PC-9 (cell line): ENCODE data around the gene MTR. TPM values are rescaled to one million over a fixed set of nuclear protein-coding genes. Genes with fewer than 3 reads are reported as not detected.

Source experiments
- BruUV-seq: library from RNA; stranded (reverse); fragments of 400-500 nt; replicated peaks from 2 replicates; lab custom pipeline; 2021; lab: Mats Ljungman, UMichigan
- CTCF ChIA-PET: fragments of 300-600 bp; sonication (Branson Sonifier 250); formaldehyde crosslinking; loops from one replicate; lab custom pipeline; 2022; ENCODE audit warnings: antibody characterized with exemption; lab: Charles Lee
- POLR2A ChIA-PET: fragments of 300-600 bp; sonication (Branson Sonifier 250); formaldehyde crosslinking; loops from one replicate; lab custom pipeline; 2022; ENCODE audit warnings: antibody characterized with exemption; ENCODE audit not compliant: unreplicated experiment; lab: Charles Lee
- DNase-seq, 2 experiments: peaks; one replicate each; pipeline versions ENCODE4 v3.0.0 to v3.0.0-alpha.2; 2015 to 2022; ENCODE audit warnings: mixed read lengths in 1 of 2
- H2AFZ ChIP-seq: fragments of 200-600 bp; sonication (generic); 2 replicates; pipeline ENCODE4 v1.8.1; 2017; ENCODE audit warnings: antibody characterized with exemption
- H3F3A ChIP-seq: fragments of 200-600 bp; sonication (generic); 2 replicates; pipeline ENCODE4 v1.8.1; 2017; ENCODE audit warnings: antibody characterized with exemption, mild to moderate bottlenecking, low read depth; ENCODE audit not compliant: insufficient read depth
- H3K27ac ChIP-seq: fragments of 200-600 bp; sonication (generic); 2 replicates; pipeline ENCODE4 v1.6.1; 2016; ENCODE audit warnings: mixed run types
- H3K27me3 ChIP-seq: fragments of 200-600 bp; sonication (generic); 2 replicates; pipeline ENCODE4 v1.6.1; 2016; ENCODE audit warnings: low read depth, mixed run types; ENCODE audit not compliant: insufficient read depth
- H3K36me3 ChIP-seq: fragments of 200-600 bp; sonication (generic); 2 replicates; pipeline ENCODE4 v1.6.1; 2016; ENCODE audit warnings: low read depth, mixed run types
- H3K4me1 ChIP-seq: fragments of 200-600 bp; sonication (generic); replicated peaks from 2 replicates; pipeline ENCODE4 v1.6.1; 2016; ENCODE audit warnings: mixed run types; ENCODE audit not compliant: insufficient read depth
- H3K4me2 ChIP-seq: fragments of 200-600 bp; sonication (generic); 2 replicates; pipeline ENCODE4 v1.6.1; 2017; ENCODE audit warnings: mixed run types
- H3K4me3 ChIP-seq: fragments of 200-600 bp; sonication (generic); 2 replicates; pipeline ENCODE4 v1.6.1; 2016; ENCODE audit warnings: mixed run types
- H3K79me2 ChIP-seq: fragments of 200-600 bp; sonication (generic); 2 replicates; pipeline ENCODE4 v1.6.1; 2017; ENCODE audit warnings: low read depth, mixed run types
- H3K9me2 ChIP-seq: fragments of 200-600 bp; sonication (generic); 2 replicates; pipeline ENCODE4 v1.8.1; 2017; ENCODE audit warnings: mild to moderate bottlenecking; ENCODE audit not compliant: insufficient read depth
- H3K9me3 ChIP-seq: fragments of 200-600 bp; sonication (generic); 2 replicates; pipeline ENCODE4 v1.8.1; 2016; ENCODE audit warnings: low read depth; ENCODE audit not compliant: insufficient read depth
- H4K20me1 ChIP-seq: fragments of 200-600 bp; sonication (generic); 2 replicates; pipeline ENCODE4 v1.8.1; 2017; ENCODE audit not compliant: insufficient read depth
- CTCF ChIP-seq: fragments of 200-600 bp; sonication (generic); conservative IDR thresholded peaks from 2 replicates; pipeline ENCODE4 v1.6.1; 2017; ENCODE audit warnings: mixed run types, antibody characterized with exemption, mild to moderate bottlenecking, moderate library complexity
- EZH2 ChIP-seq: fragments of 200-600 bp; sonication (generic); IDR thresholded peaks from 2 replicates; pipeline ENCODE4 v1.8.0; 2017; ENCODE audit warnings: antibody characterized with exemption, low read depth
- intact Hi-C: fragments of 100-400 bp; cut with micrococcal nuclease; formaldehyde crosslinking; loops from one replicate; pipeline ENCODE4 v1.10.0; 2022; ENCODE audit not compliant: unreplicated experiment
- total RNA-seq: library from RNA; stranded (reverse); gene quantifications from 2 replicates; pipeline ENCODE4 v1.2.3, GENCODE V29; 2021

The MTR gene
- total RNA-seq, 1 experiment from 2014 or later = 20.9 TPM

GRCh38 chr1:236942431-236942830, 147.3 kb downstream of the MTR start:
- no peaks in the 10 kb centered on the region for H4K20me1 ChIP-seq
- DNase-seq = no peak
- H3K4me1 ChIP-seq = no peaks in the 10 kb centered on the region
- BruUV-seq = no TSS peak
- no peaks in the 10 kb centered on the region for H3K79me2 ChIP-seq
- H3K9me3 ChIP-seq = no peaks in the 10 kb centered on the region
- CTCF ChIA-PET = no interaction called here
- POLR2A ChIA-PET = no interaction called here
- no peak overlapping the region for H2AFZ ChIP-seq
- H3K27ac ChIP-seq = no peak overlapping the region
- no peak overlapping the region for H3K4me2 ChIP-seq
- peaks cover 74% of the 10 kb centered on the region for H3K27me3 ChIP-seq
- H3F3A ChIP-seq = no peaks in the 10 kb centered on the region
- no peaks in the 10 kb centered on the region for H3K36me3 ChIP-seq
- H3K4me3 ChIP-seq = no peak overlapping the region
- intact Hi-C loops = no loop called here
- H3K9me2 ChIP-seq = no peaks in the 10 kb centered on the region
- TF ChIP-seq CTCF = no peak
- TF ChIP-seq EZH2 = no peak

- no peak overlapping the region for H3K4me2 ChIP-seq
- H3K4me1 ChIP-seq = no peaks in the 10 kb centered on the region
- H3K9me2 ChIP-seq = no peaks in the 10 kb centered on the region
- H3F3A ChIP-seq = no peaks in the 10 kb centered on the region
- CTCF ChIA-PET = no interaction called here
- H3K27ac ChIP-seq = no peak overlapping the region
- H3K4me3 ChIP-seq = no peak overlapping the region
- H3K9me3 ChIP-seq = no peaks in the 10 kb centered on the region
- BruUV-seq = no TSS peak
- no peaks in the 10 kb centered on the region for H4K20me1 ChIP-seq
- H3K36me3 ChIP-seq = no peaks in the 10 kb centered on the region
- peaks cover 75% of the 10 kb centered on the region for H3K27me3 ChIP-seq
- DNase-seq = no peak
- no peaks in the 10 kb centered on the region for H3K79me2 ChIP-seq
- no peak overlapping the region for H2AFZ ChIP-seq
- POLR2A ChIA-PET = no interaction called here
- TF ChIP-seq EZH2 (no peak), CTCF (no peak)
- intact Hi-C loops = no loop called here
These were observed 149.5 kb downstream of the MTR start for GRCh38 chr1:236944556-236944955.

- H3K79me2 ChIP-seq = no peaks in the 10 kb centered on the region
- H3K9me3 ChIP-seq = no peaks in the 10 kb centered on the region
- CTCF ChIA-PET = no interaction called here
- BruUV-seq = no TSS peak
- no peak overlapping the region for H2AFZ ChIP-seq
- H3K4me1 ChIP-seq = no peaks in the 10 kb centered on the region
- intact Hi-C loops = no loop called here
- peaks cover 71% of the 10 kb centered on the region for H3K27me3 ChIP-seq
- POLR2A ChIA-PET = no interaction called here
- no peaks in the 10 kb centered on the region for H4K20me1 ChIP-seq
- no peak overlapping the region for H3K4me3 ChIP-seq
- H3K4me2 ChIP-seq = no peak overlapping the region
- no peak overlapping the region for H3K27ac ChIP-seq
- no peaks in the 10 kb centered on the region for H3K9me2 ChIP-seq
- H3K36me3 ChIP-seq = no peaks in the 10 kb centered on the region
- no peaks in the 10 kb centered on the region for H3F3A ChIP-seq
- DNase-seq = no peak
- TF ChIP-seq EZH2 (no peak), CTCF (no peak)
These were observed 149.9 kb downstream of the MTR start for GRCh38 chr1:236945002-236945401.
